Pulmonary artery endothelial cell (primary cell): Measurements from ENCODE around the gene KLB. TPM values are rescaled to one million over a fixed set of nuclear protein-coding genes. Genes with fewer than 3 reads are reported as not detected.

Experiments used
- total RNA-seq: library from RNA; depleted of rRNA; stranded (reverse); fragments of >200 nt; gene quantifications from 2 replicates; pipeline ENCODE4 v1.2.3, GENCODE V29; 2014

The KLB gene
- total RNA-seq, 1 donor from 2014 or later, result not detected

Other genes with a start within 250 kb of the KLB start
- gene WDR19, start 224.4 kb upstream of the KLB start, total RNA-seq, result 15.4 and 23.8 TPM in 2 replicates
- gene RFC1, start 40.6 kb upstream of the KLB start, total RNA-seq, result 48.9 and 51.5 TPM in 2 replicates
- gene RPL9, start 52.0 kb downstream of the KLB start, total RNA-seq, result 1,613 and 2,626 TPM in 2 replicates
- gene LIAS, start 52.1 kb downstream of the KLB start, total RNA-seq, result 6.7 and 6.9 TPM in 2 replicates
- gene UGDH, start 120.5 kb downstream of the KLB start, total RNA-seq, result 81.4 and 110 TPM in 2 replicates
- gene SMIM14, start 231.9 kb downstream of the KLB start, total RNA-seq, result 13.5 and 16.0 TPM in 2 replicates